GM19468 (cell line): Measurements from ENCODE around the gene RAD51B.

Experiments used
- ATAC-seq: cut with Tn5 transposase; IDR thresholded peaks from one replicate; pipeline ENCODE4 v1.9.1; 2021; ENCODE audit warnings: mild to moderate bottlenecking, moderate library complexity, moderate number of reproducible peaks; ENCODE audit not compliant: unreplicated experiment; ENCODE audit errors: extremely low read depth

RAD51B gene

GRCh38 chr14:67831113-67831512 is 11.5 kb downstream of the RAD51B start:
- ATAC-seq: no peak

GRCh38 chr14:67833403-67833802 is 13.8 kb downstream of the RAD51B start:
- no peak for ATAC-seq

DNA sequence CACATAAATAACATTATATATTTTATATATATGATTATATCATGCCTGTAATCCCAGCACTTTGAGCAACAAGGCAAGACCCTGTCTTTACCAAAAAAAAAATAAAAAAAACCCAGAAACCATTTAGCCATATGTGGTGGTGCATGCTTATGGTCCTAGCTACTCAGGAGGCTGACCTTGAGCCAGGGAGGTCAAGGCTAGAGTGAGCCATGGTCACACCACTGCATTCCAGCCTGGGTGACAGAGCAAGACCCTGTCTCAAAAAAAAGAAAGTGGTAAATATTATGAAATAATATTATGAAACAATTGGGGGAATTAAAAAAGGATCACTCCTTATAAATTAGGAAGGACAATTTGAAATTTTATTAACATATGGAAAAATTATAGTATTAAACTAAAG is 16.0 kb downstream of the RAD51B start:
- no peak for ATAC-seq

DNA sequence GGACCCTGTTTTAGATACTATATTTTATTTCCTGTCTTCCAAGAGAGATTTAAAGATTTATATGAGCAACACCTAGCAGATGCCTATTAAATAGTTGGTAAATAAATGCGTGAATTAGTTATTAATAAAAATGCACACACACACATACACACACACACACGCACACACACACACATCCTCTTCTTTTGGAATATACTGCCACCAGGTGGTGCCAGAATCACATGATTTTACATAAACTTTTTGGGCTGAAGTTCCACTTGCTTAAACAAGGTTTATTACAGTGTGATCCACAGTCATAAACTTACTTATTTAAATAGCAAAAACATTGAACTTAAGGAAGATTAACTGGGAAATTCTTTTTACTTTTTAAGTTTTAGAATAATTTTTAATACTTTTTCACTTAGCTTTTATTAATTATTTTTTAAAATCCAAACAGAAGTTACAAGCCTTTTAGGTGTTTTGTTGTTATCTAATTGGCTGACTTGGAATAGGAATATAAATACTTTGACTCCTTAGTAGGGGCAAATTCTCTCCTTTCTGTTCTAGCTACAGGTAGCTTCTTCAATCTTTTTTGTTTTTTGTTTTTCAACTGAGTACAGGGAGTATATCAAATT is 17.5 kb downstream of the RAD51B start:
- ATAC-seq: no peak

GRCh38 chr14:67846029-67846610 is 26.5 kb downstream of the RAD51B start:
- no peak for ATAC-seq

DNA sequence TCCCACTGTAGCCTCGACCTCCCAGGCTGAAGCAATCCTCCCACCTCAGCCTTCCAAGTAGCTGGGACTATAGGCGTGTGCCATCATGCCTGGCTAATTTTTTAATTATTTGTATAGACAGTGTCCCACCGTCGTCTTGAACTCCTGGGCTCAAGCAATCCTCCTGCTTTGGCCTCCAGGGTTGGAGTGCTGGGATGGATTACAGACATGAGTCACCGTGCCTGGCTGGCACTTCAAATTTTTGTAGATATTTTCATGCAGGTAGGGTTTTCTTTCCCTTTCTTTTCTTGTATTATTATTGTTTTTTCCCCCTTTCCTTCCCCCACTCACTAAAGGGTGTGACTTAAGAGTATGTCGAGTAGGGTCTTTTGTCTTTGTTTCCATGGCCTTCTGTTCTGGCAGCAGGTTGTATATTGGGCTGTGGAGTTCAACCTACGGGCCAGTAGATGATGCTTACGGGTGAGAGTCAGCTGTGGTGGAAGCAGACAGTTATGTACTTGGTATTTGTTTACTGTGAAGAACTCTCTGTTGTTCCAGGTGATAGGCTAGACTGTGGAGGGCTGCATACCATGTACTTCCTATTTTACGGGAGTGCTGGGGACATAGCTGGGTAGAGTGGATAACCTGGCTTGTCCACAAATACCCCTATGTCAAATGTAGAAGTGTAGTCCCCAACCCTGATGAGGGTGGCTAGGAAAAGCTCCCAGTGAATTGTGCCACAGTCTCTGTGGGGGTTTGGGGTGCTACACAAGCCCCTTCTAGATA is 30.7 kb downstream of the RAD51B start:
- ATAC-seq: no peak

DNA sequence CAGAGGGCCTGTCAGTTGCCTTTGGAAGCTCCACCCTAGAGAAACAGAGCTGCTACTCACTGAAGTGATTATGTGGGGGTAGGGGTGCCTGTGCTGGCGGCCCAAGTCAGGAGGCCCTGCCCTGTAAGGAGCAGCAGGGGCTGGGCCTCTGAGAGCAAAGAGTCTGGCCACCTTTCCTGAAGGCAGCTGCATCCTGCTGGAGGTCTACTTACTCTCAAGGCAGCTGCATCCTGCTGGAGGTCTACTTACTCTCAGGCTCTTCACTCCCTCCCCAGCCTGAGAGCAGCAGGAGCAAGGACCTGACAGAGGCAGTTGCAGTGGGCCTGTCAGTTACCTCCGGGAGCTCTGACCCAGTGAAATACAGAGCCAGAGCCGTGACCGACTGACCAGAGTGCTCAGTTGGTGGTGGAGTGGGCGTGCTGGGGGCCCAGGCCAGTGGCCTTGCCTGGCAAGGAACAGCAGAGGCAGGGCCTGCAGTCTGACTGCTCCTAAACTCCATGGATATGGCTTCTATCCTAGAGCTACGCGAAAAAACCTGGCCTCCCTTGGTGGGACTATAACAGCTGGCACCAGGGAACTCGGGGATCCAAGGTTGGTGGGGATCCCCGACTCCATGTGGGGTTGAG is 32.3 kb downstream of the RAD51B start:
- no peak for ATAC-seq

GRCh38 chr14:67852926-67853604 is 33.5 kb downstream of the RAD51B start:
- ATAC-seq: no peak

- no peak for ATAC-seq
Observed at GRCh38 chr14:67853715-67854114, 34.1 kb downstream of the RAD51B start.

- no peak for ATAC-seq
Observed at GRCh38 chr14:67856827-67857226, 37.2 kb downstream of the RAD51B start.

DNA sequence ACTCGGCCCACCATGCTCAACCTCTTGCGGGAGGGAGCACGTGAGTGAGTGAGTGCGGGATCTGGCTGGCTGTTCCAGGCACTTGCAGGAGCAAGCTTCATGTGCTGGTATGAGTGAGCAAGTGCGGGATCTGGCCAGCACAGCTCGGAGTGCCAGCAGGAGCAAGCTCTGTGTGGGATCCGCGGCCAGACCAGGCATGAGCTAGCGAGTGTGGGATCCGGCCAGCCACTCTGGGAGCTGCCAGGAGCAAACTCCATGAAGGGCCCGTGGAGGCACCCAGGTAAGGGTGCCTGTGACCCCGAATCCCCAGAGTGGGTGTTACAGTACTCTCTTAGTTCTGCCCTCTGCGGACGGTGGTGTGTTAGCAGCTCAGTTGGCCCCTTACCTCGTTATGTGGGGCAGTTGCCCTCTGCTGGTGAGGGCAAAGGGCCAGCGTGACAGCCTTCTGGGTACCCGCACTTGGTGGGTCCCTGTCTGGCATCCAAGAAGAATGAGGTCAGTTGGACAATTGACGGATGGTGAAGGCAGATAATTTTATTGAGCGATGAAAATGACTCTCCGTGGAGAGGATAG is 38.3 kb downstream of the RAD51B start:
- ATAC-seq: no peak

GRCh38 chr14:67859169-67859749 is 39.7 kb downstream of the RAD51B start:
- ATAC-seq: no peak

DNA sequence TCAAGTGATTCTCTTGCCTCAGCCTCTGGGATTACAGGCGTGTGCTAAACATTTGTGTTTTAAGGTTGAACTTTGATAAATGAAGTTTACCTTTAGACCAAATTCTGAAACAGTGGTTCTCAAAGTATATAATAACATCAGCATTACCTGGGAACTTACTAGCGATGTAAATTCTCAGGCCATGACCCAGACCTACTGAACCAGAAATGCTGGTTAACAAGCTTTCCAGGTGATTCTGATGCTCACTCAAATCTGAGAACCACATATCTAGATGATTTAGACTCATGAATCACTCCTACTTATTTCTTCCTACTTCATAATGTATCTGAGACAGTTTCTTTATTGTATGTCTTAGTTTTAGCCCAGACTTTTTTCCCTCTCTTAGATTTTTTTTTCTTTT is 43.6 kb downstream of the RAD51B start:
- ATAC-seq: no peak

DNA sequence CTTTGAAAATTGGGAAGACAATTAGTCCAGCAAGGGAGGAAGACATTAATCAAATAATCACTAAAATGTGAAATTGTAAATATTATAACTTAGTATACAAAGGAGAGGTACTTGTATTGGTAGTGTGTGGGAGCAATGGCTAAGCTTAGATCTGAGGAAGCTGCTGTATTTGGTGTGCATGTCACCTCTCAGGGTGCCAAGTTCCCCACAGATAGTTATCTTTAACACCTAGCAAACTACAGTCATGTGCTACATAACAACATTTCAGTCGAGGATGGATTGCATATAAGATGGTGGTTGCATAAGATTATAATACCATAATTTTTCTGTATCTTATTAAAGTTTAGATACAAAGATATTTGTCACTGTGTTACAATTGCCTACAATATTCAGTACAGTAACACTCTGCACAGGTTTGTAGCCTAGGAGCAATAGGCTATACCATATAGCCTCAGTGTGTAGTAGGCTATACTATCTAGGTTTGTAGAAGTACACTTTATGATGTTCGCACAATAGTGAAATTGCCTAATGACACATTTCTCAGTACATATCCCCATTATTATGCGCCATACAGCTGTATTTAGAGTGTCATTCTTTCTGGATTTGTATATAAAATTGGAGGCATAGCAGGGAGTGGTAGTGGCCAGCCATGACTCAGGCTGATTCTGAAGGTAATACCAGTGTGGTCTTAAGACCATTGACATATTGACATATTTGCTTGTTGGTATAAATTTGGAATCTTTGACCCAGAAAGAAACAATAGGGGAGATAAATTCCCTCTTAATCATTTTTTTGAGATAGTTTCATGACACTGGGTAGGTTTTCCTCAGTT is 55.8 kb downstream of the RAD51B start:
- no peak for ATAC-seq

DNA sequence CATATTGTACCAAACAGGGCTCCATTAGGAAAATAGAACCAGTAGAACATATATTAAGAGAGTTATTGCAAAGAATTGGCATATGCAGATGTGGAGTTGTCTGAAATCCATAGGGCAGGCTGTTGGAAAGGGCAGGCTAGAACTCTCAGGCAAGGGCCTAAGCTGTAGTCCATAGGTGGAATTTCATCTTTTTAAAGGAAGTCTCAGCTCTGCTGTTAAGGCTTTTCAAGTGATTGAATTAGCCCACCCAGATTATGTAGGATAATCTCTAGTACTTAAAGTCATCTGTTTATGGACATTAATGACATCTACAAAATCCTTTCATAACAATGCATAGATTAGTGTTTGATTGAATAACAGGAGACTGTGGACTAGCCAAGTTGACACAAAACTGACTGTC is 59.4 kb downstream of the RAD51B start:
- no peak for ATAC-seq

GRCh38 chr14:67881225-67881624 is 61.6 kb downstream of the RAD51B start:
- peak; percentile 89 for ATAC-seq

DNA sequence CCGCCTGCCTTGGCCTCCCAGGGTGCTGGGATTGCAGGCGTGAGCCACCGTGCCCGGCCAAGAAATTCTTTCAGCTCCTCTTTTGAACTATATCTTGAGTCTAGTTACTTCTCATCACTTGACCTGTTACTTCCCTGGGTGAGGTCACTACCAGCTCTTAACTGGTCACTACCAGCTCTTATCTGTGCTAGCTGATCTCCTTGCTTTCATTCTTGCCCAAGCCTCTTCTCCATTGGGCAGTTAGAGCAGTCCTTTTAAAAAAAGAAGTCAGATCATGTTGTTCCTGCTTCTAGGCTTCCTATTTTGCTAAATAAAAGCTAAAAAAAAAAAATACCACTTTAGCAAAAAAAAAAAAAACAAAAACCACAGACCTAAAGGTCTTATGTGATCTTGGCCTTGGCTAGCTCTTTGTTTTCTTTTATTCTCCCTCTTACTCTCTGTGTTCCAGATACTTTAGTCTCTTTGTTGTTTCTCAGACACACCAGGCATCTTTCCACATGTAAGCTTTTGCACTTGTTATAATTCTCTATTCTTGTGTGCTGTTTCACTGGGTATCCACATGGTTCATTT is 63.5 kb downstream of the RAD51B start:
- no peak for ATAC-seq

DNA sequence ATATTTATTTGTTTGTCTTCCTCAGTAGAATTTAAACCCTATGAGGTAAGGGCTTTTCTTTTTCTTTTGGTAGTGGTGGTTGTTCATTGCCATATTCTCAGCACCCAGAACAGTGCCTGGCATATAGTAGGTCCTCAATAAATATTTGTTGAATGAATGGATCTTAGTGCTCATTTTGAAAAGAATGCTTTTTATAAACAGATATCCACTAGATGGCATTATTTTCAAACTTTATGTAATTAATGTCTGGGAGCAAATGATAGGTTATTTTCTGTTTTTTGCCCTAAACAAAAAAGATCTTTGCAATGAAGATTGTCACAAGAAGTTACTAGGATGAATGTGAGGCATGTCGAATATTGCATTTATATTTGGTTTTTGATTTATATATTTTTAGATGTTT is 64.1 kb downstream of the RAD51B start:
- ATAC-seq: no peak

GRCh38 chr14:67886191-67886590 is 66.6 kb downstream of the RAD51B start:
- ATAC-seq: no peak
